Upper lobe of left lung (tissue), 4 donors: Measurements from ENCODE around the gene ITIH1.

ENCODE experiments used
- EP300 ChIP-seq, 4 donors: sonication (generic); formaldehyde crosslinking; IDR thresholded peaks; one replicate each; pipeline ENCODE4 v1.5.1; 2017; ENCODE audit warnings: antibody characterized with exemption in 4 of 4, control low read depth in 2 of 4
- POLR2A ChIP-seq, 4 donors: fragments of 450-650 bp; IDR thresholded peaks; one replicate each; pipeline ENCODE4 v1.5.1; 2016 to 2017; ENCODE audit warnings: antibody characterized with exemption in 4 of 4, mild to moderate bottlenecking in 2 of 4
- POLR2AphosphoS5 ChIP-seq, 2 donors: sonication (generic); formaldehyde crosslinking; IDR thresholded peaks; one replicate each; pipeline ENCODE4 v1.5.1; 2017; ENCODE audit warnings: antibody characterized with exemption in 2 of 2
- TF ChIP-seq, protein P1 (sequence below), 6 experiments: fragments of 450-650 bp in 4 of 6; fragments of 200-600 bp in 2 of 6; sonication (generic) in 2 of 6; IDR thresholded peaks; one replicate each; pipeline ENCODE4 v1.5.1; 2016 to 2019; ENCODE audit warnings: antibody characterized with exemption in 6 of 6

DNA sequence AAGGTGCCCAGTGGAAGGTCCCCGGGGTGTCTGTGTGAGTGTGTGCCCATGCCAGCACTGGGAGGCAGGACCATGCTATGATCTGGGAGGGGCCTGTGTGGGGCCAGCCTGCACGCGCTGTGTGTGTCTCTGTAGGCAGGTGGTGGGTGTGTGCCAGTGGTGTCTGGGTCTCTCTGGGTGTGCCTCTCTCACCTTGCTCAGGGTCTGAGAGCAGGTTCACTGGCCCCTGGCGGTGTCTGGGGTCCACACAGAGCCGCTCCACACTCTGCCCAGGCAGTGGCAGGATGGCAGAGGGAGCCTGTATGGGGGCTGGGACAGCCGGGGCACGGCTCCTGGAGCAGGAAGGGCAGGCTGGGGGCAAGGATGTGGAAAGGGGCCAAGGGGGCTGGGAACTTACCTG is 40.5 kb downstream of the ITIH1 start:
- TF ChIP-seq POLR2AphosphoS5 (IDR thresholded peaks at IDR 0.05) (no peak), EP300 (IDR thresholded peaks at IDR 0.05) (no peak), POLR2A (IDR thresholded peaks at IDR 0.05) (no peak)
- TF ChIP-seq, protein P1, sequence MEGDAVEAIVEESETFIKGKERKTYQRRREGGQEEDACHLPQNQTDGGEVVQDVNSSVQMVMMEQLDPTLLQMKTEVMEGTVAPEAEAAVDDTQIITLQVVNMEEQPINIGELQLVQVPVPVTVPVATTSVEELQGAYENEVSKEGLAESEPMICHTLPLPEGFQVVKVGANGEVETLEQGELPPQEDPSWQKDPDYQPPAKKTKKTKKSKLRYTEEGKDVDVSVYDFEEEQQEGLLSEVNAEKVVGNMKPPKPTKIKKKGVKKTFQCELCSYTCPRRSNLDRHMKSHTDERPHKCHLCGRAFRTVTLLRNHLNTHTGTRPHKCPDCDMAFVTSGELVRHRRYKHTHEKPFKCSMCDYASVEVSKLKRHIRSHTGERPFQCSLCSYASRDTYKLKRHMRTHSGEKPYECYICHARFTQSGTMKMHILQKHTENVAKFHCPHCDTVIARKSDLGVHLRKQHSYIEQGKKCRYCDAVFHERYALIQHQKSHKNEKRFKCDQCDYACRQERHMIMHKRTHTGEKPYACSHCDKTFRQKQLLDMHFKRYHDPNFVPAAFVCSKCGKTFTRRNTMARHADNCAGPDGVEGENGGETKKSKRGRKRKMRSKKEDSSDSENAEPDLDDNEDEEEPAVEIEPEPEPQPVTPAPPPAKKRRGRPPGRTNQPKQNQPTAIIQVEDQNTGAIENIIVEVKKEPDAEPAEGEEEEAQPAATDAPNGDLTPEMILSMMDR (IDR thresholded peaks at IDR 0.05) = no peak
